Hepatocyte (in vitro differentiated cells): Measurements from ENCODE around the gene ALKBH4.
"Not testable (repeated sequence)": the region's sequence is repeated elsewhere in the genome, so short reads cannot be mapped to it uniquely, and the experiment has no call there.

Experiments used
- EZH2 ChIP-seq: fragments of 200-600 bp; sonication (generic); IDR thresholded peaks from 2 replicates; pipeline ENCODE4 v1.6.1; 2016; ENCODE audit warnings: antibody characterized with exemption, mild to moderate bottlenecking, borderline replicate concordance
- TF ChIP-seq, protein P1 (sequence below): fragments of 200-600 bp; sonication (generic); IDR thresholded peaks from 2 replicates; pipeline ENCODE4 v1.5.1; 2016; ENCODE audit warnings: antibody characterized with exemption, mild to moderate bottlenecking; ENCODE audit not compliant: poor library complexity

DNA sequence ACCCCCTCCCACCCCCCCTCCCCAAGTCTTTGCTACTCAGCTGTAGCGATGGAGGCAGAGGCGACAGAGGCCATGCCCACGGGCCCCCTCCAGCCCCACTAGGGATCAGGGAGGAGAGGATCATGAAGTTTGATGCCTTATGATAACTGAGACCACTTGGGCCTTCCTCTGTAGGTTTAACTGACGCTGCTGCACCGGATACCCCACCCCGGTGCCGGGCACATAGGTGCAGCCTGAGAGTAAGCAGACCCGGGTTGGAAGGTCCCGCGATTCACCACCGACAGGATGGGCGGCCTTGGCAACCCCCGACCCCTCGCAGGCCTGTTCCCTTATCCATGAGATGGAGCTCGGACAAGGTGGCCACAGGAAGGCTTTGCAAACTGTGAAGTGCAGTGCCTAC lies 29.4 kb upstream of the ALKBH4 start:
- TF ChIP-seq EZH2, result not testable (repeated sequence)
- TF ChIP-seq, protein P1, sequence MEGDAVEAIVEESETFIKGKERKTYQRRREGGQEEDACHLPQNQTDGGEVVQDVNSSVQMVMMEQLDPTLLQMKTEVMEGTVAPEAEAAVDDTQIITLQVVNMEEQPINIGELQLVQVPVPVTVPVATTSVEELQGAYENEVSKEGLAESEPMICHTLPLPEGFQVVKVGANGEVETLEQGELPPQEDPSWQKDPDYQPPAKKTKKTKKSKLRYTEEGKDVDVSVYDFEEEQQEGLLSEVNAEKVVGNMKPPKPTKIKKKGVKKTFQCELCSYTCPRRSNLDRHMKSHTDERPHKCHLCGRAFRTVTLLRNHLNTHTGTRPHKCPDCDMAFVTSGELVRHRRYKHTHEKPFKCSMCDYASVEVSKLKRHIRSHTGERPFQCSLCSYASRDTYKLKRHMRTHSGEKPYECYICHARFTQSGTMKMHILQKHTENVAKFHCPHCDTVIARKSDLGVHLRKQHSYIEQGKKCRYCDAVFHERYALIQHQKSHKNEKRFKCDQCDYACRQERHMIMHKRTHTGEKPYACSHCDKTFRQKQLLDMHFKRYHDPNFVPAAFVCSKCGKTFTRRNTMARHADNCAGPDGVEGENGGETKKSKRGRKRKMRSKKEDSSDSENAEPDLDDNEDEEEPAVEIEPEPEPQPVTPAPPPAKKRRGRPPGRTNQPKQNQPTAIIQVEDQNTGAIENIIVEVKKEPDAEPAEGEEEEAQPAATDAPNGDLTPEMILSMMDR, result not testable (repeated sequence)
